HEK293T (cell line): ENCODE data around the gene EGFR.

Experiments
- ELF4 ChIP-seq: fragments of 450-650 bp; IDR thresholded peaks from 2 replicates; pipeline ENCODE4 v1.6.1; 2017; ENCODE audit warnings: antibody characterized with exemption
- FOXK2 ChIP-seq: fragments of 450-650 bp; IDR thresholded peaks from 2 replicates; pipeline ENCODE4 v1.6.1; 2016; ENCODE audit warnings: mild to moderate bottlenecking
- FOXM1 ChIP-seq: fragments of 450-650 bp; IDR thresholded peaks from 2 replicates; pipeline ENCODE4 v1.6.1; 2017; ENCODE audit warnings: mild to moderate bottlenecking, borderline replicate concordance
- HDGF ChIP-seq: fragments of 450-650 bp; IDR thresholded peaks from 2 replicates; pipeline ENCODE4 v1.6.1; 2017; ENCODE audit warnings: antibody characterized with exemption, borderline replicate concordance
- L3MBTL2 ChIP-seq: fragments of 450-650 bp; conservative IDR thresholded peaks from 2 replicates; pipeline ENCODE4 v1.6.1; 2016; ENCODE audit warnings: mild to moderate bottlenecking
- PKNOX1 ChIP-seq: fragments of 450-650 bp; IDR thresholded peaks from 2 replicates; pipeline ENCODE4 v1.6.1; 2016
- SP1 ChIP-seq: fragments of 450-650 bp; IDR thresholded peaks from 2 replicates; pipeline ENCODE4 v1.6.1; 2017
- SUZ12 ChIP-seq: fragments of 450-650 bp; IDR thresholded peaks from 2 replicates; pipeline ENCODE4 v1.6.1; 2016; ENCODE audit warnings: mild to moderate bottlenecking
- TARDBP ChIP-seq: fragments of 450-650 bp; IDR thresholded peaks from 2 replicates; pipeline ENCODE4 v1.6.1; 2016
- ZNF384 ChIP-seq: fragments of 450-650 bp; IDR thresholded peaks from 2 replicates; pipeline ENCODE4 v1.6.1; 2016

DNA sequence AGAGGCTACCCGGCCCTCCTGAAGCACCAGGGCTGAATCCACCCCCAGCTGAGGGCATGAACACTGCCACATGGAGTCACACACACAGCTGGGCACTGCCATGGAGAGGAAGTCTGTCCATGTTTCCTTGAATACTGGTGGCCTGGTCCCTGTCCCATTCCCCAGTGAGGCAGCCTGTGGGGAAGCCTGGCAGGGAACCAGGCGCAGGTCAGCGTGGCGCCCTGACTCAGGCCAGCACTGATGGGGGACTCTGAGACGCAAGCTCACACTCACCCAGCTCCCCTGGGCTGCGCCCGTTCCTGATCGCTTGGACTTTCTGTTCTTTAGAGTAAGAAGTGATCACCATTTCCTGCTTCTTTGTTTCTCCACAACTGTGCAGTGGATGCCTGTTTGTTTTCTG, 128.3 kb downstream of the EGFR start:
- TF ChIP-seq PKNOX1 (no peak), ELF4 (no peak), SP1 (no peak), TARDBP (no peak), FOXK2 (no peak), FOXM1 (no peak), HDGF (no peak), ZNF384 (no peak), SUZ12 (no peak), L3MBTL2 (no peak)
